AG04450 (cell line): ENCODE measurements around the gene SLC22A7. TPM values are rescaled to one million over a fixed set of nuclear protein-coding genes. Genes with fewer than 3 reads are reported as not detected.

Experiments used
- CTCF ChIA-PET: fragments of 300-600, 350-600 bp; formaldehyde crosslinking; extraction: SDS; loops from one replicate; lab custom pipeline; 2022; ENCODE audit warnings: antibody characterized with exemption, inconsistent platforms; lab: Charles Lee
- POLR2A ChIA-PET: fragments of 350-600 bp; formaldehyde crosslinking; extraction: SDS; loops from one replicate; lab custom pipeline; 2021; ENCODE audit warnings: antibody characterized with exemption, inconsistent platforms; lab: Yijun Ruan, JAX
- DNase-seq: peaks from one replicate; pipeline ENCODE4 v3.0.0-alpha.2; 2011; ENCODE audit warnings: low read depth, low spot score
- H3K27ac ChIP-seq: one replicate; pipeline ENCODE4 v1.5.1; 2012; ENCODE audit warnings: low read depth, low read length, control low read depth
- H3K27me3 ChIP-seq: one replicate; pipeline ENCODE4 v1.6.0; 2012; ENCODE audit warnings: low read length; ENCODE audit not compliant: control insufficient read depth, insufficient read depth
- H3K4me3 ChIP-seq: 2 replicates; pipeline ENCODE4 v1.5.1; 2011; ENCODE audit warnings: mild to moderate bottlenecking, low read depth, low read length, control low read depth
- H3K9me3 ChIP-seq: 2 replicates; pipeline ENCODE4 v1.5.1; 2012; ENCODE audit warnings: low read length; ENCODE audit not compliant: control insufficient read depth, insufficient read depth
- polyA plus RNA-seq: library from polyadenylated mRNA; depleted of rRNA; stranded (reverse); fragments of >200 nt; gene quantifications from 2 replicates; pipeline ENCODE4 v1.2.3, GENCODE V29; 2011
- TF ChIP-seq, protein P1 (sequence below): IDR thresholded peaks from 2 replicates; pipeline ENCODE4 v1.5.1; 2011; ENCODE audit warnings: low read depth, low read length, control low read depth, inconsistent platforms

The SLC22A7 gene
- polyA plus RNA-seq, 1 experiment = not detected

DNA sequence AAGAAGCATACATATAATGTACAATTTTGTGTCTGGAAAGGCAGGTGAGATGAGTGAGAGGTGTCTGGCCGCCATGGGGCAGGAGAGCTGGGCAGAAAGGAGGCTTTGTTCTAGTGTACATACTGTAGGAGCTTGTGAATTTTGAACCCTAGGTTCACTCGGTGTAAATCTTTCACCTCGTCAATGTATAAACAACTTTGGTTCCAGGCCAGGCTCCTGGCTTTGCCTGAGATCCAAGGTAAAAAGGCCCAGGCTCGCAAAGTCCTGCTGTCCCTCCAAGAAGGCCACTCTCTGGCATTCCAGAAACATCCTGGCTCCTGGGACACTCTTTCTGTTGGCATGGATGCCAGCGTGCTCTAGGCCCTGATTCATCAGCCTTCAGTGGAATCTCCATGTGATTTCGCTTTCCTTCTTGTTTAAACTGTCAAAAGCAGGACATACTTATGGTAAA, 7.1 kb upstream of the SLC22A7 start:
- Histone ChIP-seq H3K27ac (no peak overlapping the region), H3K4me3 (no peak overlapping the region), H3K9me3 (no peaks in the 10 kb centered on the region), H3K27me3 (peaks cover 17% of the 10 kb centered on the region)
- ChIA-PET CTCF (no interaction called here), POLR2A (no interaction called here)
- TF ChIP-seq, protein P1, sequence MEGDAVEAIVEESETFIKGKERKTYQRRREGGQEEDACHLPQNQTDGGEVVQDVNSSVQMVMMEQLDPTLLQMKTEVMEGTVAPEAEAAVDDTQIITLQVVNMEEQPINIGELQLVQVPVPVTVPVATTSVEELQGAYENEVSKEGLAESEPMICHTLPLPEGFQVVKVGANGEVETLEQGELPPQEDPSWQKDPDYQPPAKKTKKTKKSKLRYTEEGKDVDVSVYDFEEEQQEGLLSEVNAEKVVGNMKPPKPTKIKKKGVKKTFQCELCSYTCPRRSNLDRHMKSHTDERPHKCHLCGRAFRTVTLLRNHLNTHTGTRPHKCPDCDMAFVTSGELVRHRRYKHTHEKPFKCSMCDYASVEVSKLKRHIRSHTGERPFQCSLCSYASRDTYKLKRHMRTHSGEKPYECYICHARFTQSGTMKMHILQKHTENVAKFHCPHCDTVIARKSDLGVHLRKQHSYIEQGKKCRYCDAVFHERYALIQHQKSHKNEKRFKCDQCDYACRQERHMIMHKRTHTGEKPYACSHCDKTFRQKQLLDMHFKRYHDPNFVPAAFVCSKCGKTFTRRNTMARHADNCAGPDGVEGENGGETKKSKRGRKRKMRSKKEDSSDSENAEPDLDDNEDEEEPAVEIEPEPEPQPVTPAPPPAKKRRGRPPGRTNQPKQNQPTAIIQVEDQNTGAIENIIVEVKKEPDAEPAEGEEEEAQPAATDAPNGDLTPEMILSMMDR = no peak
- DNase-seq = no peak

DNA sequence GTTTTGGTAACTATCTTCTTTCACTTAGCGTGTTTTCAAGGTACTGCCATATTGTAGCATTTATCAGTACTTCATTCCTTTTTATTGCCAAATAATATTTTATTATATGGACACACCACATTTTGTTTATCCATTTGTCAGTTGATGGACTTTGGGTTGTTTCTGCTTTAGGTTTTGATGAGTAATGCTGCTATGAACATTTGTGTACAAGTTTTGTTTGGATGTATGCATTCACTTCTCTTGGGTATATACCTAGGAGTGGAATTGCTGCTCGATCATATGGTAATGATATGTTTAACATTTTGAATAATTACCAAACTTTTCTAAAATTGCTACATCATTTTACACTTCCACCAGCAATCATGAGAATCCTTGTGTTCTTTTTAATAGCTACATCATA, 6.4 kb upstream of the SLC22A7 start:
- CTCF ChIA-PET = no interaction called here

DNA sequence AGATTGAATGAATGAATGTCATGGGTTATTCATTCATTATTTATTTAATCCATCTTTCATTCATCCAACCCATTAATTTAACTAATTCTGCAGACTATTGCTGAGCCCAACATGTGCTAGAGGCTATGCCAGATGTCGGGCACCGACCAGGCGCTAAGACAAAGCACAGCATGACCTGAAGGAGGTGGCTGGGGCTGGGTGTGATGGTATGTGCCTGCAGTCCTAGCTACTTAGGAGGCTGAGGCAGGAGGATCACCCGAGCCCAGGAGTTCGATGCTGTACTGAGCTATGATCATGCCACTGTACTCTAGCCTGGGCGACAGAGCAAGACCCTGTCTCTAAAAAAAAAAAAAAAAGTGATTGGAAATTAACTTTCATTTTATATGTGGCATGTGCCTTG, 5.7 kb upstream of the SLC22A7 start:
- no peaks in the 10 kb centered on the region for H3K9me3 ChIP-seq
- no peak overlapping the region for H3K27ac ChIP-seq
- ChIA-PET CTCF (interaction anchor here (0.6 to 1.0 kb wide), 2 partner anchors 42 to 54 kb away, joined by 4 read pairs; no protein-coding TSS in a partner anchor), POLR2A (no interaction called here)
- no peak for DNase-seq
- no peak overlapping the region for H3K4me3 ChIP-seq
- TF ChIP-seq, protein P1 = no peak
- peaks cover 27% of the 10 kb centered on the region for H3K27me3 ChIP-seq

More for the DNA sequence above, 6.4 kb upstream of the SLC22A7 start:
- Histone ChIP-seq H3K4me3 (no peak overlapping the region), H3K27ac (no peak overlapping the region), H3K9me3 (no peaks in the 10 kb centered on the region), H3K27me3 (peaks cover 21% of the 10 kb centered on the region)
- no peak for DNase-seq
- TF ChIP-seq, protein P1 = no peak
- POLR2A ChIA-PET = no interaction called here

DNA sequence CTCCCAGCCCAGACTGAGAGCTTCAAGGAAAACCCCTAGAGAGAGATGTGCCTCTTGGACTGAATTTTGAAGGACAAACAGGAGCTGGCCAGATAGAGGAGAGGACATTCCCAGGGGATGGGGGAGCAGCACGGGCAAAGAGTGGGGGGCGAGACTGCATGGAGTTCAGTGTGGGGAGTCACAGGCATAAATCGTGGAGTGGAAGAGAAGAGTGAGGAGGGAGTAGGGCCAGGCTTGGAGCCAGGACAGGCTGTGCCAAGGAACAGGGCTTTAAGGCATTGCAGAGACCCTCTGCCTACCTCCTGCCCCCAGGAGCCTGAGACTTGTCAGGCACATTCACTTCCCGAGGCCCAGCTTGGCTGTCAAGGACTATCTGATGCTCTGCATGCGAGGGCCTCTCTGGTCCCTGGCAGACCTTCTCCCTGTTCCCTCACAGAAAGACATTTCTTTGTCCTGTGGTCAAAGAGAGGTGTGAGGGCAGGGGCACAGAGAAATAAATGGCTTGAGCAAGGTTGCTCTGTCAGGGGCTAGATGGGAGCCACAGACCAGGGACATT, 5.2 kb upstream of the SLC22A7 start:
- DNase-seq = no peak
- CTCF ChIA-PET = interaction anchor here (0.6 to 1.0 kb wide), 2 partner anchors 41 to 54 kb away, joined by 4 read pairs; no protein-coding TSS in a partner anchor

DNA sequence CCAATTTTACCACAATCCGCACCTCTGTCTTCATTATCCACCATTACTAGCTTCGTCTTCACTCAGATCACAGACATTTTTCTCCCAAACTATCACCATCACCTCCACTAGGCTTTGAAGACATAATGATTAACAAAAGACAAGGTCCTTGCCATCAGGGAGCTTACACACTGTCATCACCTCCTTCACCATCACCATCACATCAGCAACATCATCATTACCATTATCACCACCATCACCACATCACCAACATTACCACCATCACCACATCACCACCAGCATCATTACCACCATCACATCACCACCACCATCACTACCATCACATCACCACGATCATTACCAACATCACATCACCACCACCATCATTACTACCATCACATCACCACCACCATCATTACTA, 4.4 kb upstream of the SLC22A7 start:
- Histone ChIP-seq H3K9me3 (no peaks in the 10 kb centered on the region; the same call in 1 of the 2 replicates), H3K27ac (no peak overlapping the region), H3K4me3 (no peak overlapping the region), H3K27me3 (peaks cover 34% of the 10 kb centered on the region)
- CTCF ChIA-PET = no interaction called here
- TF ChIP-seq, protein P1 = no peak
- POLR2A ChIA-PET = no interaction called here
- no peak for DNase-seq

More for the DNA sequence above, 5.2 kb upstream of the SLC22A7 start:
- POLR2A ChIA-PET = no interaction called here
- Histone ChIP-seq H3K4me3 (no peak overlapping the region), H3K9me3 (no peaks in the 10 kb centered on the region), H3K27me3 (peaks cover 31% of the 10 kb centered on the region), H3K27ac (no peak overlapping the region)
- TF ChIP-seq, protein P1 = no peak
